A549 (cell line): Measurements from ENCODE around the gene PI4KA. TPM values are rescaled to one million over a fixed set of nuclear protein-coding genes. Genes with fewer than 3 reads are reported as not detected.
"Not testable (repeated sequence)": the region's sequence is repeated elsewhere in the genome, so short reads cannot be mapped to it uniquely, and the experiment has no call there.

Source experiments
- ATAC-seq, 2 experiments: fragments of 200-7000 bp in 1 of 2; fragments of >200 bp in 1 of 2; cut with Nextera tagmentation in 1 of 2; cut with Tn5 transposase in 1 of 2; 3 replicates each; pipeline versions ENCODE4 v1.8.0 to v1.9.1; 2018 to 2020; ENCODE audit warnings: mild to moderate bottlenecking in 1 of 2, moderate library complexity in 1 of 2
- CTCF ChIA-PET: fragments of 300-600 bp; sonication (Branson Sonifier 250); formaldehyde crosslinking; extraction: SDS; loops from one replicate; lab custom pipeline; 2021; ENCODE audit warnings: antibody characterized with exemption, inconsistent platforms; lab: Yijun Ruan, JAX
- POLR2A ChIA-PET: fragments of 350-600 bp; formaldehyde crosslinking; extraction: SDS; loops from one replicate; lab custom pipeline; 2021; ENCODE audit warnings: antibody characterized with exemption, inconsistent platforms; lab: Yijun Ruan, JAX
- DNase-seq, 2 experiments: peaks; one replicate each; pipeline versions ENCODE4 v3.0.0 to v3.0.0-alpha.2; 2011 to 2016; ENCODE audit warnings: low read depth in 1 of 2, low spot score in 1 of 2
- FAIRE-seq: peaks from 2 replicates; lab custom pipeline; 2011; peaks lifted over from hg19 to GRCh38; lab: Jason Lieb, UNC
- H3K27ac ChIP-seq, 2 experiments: fragments of >200 bp; sonication (Bioruptor Twin); formaldehyde crosslinking; 3 replicates each; pipeline ENCODE4 v1.5.1; 2016 to 2017
- H3K4me1 ChIP-seq: fragments of >200 bp; sonication (Bioruptor Twin); formaldehyde crosslinking; 3 replicates; pipeline ENCODE4 v1.6.1; 2016
- H3K4me2 ChIP-seq: fragments of >200 bp; sonication (Bioruptor Twin); formaldehyde crosslinking; 3 replicates; pipeline ENCODE4 v1.6.1; 2016
- H3K4me3 ChIP-seq: fragments of >200 bp; sonication (Bioruptor Twin); formaldehyde crosslinking; 3 replicates; pipeline ENCODE4 v1.5.1; 2016
- H3K9me3 ChIP-seq: fragments of >200 bp; sonication (Bioruptor Twin); formaldehyde crosslinking; 3 replicates; pipeline ENCODE4 v1.6.1; 2016
- WGBS: methylation state at CpG from one replicate; pipeline ENCODE4 v1.1.6; 2017; ENCODE audit errors: missing lambda C conversion rate; 5-methylcytosine and 5-hydroxymethylcytosine counted together
- polyA plus RNA-seq, 4 experiments: library from polyadenylated mRNA; depleted of rRNA in 3 of 4; stranded (reverse); fragments of >200 nt; fragmentation: RNase III in 1 of 4; extraction: RNeasy Plus Mini Kit Qiagen cat#74134 plus additional on column Dnase treatment in 1 of 4; gene quantifications; 2 replicates in 3 of 4; 3 replicates in 1 of 4; pipeline ENCODE4 v1.2.3, GENCODE V29; 2011 to 2017
- TF ChIP-seq, protein P1 (sequence below): IDR thresholded peaks from 2 replicates; pipeline ENCODE4 v1.6.1; 2012

PI4KA gene
- polyA plus RNA-seq, 2 of the 4 experiments (the other 2 are of a cell fraction) = 14.4 to 21.3 TPM

DNA sequence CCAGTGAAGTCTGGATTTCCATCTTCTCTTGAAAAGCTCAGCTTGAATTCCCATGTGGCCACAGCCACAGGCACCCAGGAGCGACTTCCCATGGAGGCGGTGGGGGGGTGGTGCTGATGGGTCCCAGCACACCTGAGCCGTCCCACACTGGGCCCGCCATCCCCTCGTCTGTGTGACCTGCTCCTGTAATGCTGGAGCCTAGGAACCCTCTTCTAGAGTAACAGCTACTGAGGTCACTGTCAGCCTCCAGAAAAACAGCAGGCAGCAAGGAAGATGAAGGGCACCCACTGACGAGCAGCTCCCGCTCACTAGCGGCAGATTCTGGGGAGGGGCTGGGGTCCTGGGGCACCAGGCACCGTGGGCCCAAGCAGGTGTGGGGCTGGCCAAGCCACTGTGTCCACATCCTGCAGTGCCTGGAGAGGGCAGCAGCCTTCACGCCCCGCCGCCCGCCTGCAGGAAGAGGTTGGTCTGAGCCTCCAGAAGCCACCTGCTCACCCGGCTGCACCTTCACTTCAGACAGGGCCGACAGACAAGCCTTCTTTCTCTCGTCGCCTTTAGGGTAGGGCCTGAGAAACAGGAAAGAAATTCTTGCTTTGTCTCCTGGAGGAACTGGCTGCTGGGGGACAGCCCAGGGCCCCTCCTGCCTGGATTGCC is 141.3 kb downstream of the PI4KA start:
- POLR2A ChIA-PET, DNase-seq, H3K4me1 ChIP-seq, H3K4me3 ChIP-seq, CTCF ChIA-PET, H3K4me2 ChIP-seq, H3K9me3 ChIP-seq, FAIRE-seq, H3K27ac ChIP-seq, ATAC-seq: not testable (repeated sequence)
- WGBS = 95% methylated on average over 14 of the region's 17 CpGs

DNA sequence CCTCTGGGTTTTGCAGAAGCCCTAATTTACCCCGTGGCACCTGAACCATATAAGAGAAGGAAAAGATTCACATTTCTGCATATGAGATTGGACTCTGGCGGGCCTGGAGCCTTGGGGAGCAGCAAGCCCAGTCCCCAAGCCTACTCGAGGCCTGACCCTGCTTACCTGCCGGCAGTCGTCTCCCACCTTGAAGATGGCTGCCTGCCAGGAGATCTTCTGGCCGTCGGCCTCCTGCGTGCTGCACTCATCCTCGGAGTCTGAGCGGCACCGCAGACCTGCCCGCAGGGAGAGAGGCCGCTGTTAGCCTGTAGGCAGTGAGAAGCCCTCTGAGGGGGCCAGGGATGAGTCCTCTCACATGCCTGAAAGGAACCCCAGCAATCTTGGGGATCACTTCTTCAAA is 145.5 kb downstream of the PI4KA start:
- H3K4me1 ChIP-seq, DNase-seq, ATAC-seq, POLR2A ChIA-PET, H3K27ac ChIP-seq, H3K9me3 ChIP-seq, H3K4me3 ChIP-seq, H3K4me2 ChIP-seq, CTCF ChIA-PET, FAIRE-seq: not testable (repeated sequence)
- 75% methylated on average over 9 of the region's 13 CpGs for WGBS

DNA sequence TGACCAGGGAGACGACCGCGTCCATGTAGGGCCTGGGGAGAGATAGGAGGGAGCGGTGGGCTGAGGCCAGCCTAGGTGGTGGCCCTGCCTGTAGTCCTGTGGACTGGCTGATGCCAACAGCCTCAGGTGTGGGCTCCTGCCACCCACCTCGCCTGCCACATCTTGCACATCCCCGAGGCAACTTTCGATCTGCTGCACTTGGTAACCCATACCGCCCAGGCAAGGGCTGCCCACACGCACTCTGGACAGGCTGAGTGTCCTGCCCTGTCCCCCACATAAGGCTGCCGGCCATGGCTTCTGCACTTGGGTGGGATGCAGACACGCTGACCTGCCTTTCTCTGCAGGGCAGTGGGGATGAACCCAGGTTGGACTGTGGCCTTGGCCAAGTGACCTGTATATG is 148.6 kb downstream of the PI4KA start:
- DNase-seq, CTCF ChIA-PET, FAIRE-seq, H3K9me3 ChIP-seq, POLR2A ChIA-PET, H3K4me3 ChIP-seq, H3K4me1 ChIP-seq, H3K27ac ChIP-seq, ATAC-seq, H3K4me2 ChIP-seq: not testable (repeated sequence)
- 80% methylated on average over 1 of the region's 11 CpGs for WGBS

DNA sequence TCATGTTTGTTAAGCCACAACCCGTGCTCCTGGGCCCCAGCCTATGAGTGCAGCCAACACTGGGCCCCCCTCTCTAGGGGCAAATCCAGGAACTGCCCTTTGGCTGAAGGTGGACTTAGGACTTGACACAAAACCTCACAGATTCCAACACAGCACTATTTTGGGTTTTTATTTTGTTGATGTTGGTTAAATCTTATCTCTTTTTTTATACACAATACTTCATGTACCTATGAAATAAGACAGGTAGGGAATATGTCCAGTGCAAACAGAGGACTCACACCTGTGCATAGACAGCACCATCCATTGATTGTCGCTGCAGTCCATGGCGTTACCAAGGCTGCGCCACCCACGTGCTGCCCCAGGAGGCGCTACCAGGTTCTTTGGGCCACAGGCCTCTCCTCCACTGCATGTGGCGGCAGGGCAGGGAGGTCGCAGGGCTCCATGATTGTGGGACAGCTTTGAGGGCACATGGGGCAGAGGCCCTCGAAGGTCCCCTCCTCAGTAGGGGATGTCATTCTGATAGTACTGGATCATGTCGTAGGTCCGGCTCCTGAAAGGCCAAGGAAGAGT is 151.0 kb downstream of the PI4KA start:
- ATAC-seq, H3K27ac ChIP-seq, H3K9me3 ChIP-seq, H3K4me3 ChIP-seq, CTCF ChIA-PET, DNase-seq, POLR2A ChIA-PET, H3K4me1 ChIP-seq, FAIRE-seq, H3K4me2 ChIP-seq: not testable (repeated sequence)
- WGBS = 97% methylated on average over 5 of the region's 11 CpGs

DNA sequence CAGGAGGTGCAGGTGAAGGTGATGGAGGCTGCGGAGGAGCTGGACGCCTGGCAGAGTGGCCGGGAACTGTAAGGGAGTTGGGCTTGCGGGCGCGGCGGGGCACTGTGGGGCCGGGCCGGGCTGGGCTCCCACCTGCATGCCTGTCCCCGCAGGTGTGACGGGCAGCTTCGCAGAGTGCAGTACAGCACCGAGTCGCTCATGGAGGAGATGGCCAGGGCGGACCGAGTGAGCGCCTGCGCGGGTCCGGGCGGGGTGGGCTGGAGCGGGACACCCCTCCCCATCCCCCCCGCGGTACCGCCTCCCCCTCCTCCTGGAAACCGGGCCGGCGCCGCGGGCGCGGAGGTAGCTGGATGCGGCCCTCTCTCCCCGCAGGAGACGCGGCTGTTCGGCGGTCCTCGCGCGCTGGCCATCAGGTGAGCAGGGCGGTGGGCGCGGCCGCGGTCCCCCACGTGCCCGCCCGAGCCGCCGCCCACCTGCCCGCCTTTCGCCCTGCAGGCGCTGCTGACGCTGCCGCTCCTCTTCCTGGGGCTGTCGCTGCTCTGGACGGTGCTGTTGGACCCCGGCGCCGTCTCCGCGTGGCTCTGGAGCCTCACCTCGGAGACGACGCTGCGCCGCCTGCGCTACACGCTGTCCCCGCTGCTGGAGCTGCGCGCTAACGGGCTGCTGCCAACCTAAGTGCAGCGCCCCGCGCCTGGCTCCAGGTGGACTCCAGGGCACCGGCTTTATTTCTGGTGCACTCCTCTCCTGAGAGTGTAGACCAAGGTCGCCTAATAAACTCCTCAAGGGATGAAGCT is 154.6 kb downstream of the PI4KA start:
- POLR2A ChIA-PET = interaction anchor here (0.6 kb wide), 1 partner anchor 43 kb away, joined by 4 read pairs; no protein-coding TSS in a partner anchor
- TF ChIP-seq, protein P1, sequence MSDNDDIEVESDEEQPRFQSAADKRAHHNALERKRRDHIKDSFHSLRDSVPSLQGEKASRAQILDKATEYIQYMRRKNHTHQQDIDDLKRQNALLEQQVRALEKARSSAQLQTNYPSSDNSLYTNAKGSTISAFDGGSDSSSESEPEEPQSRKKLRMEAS = peak; percentile 46; the same call in 1 of the 2 replicates
- 36% methylated on average over 1 of the region's 79 CpGs for WGBS
- not testable (repeated sequence) for H3K9me3 ChIP-seq, FAIRE-seq, DNase-seq, H3K4me1 ChIP-seq
- H3K4me3 ChIP-seq = peak overlapping the region; percentile 41
- peak; percentile 14 to 15; a peak in 5 of 6 replicates for ATAC-seq
- CTCF ChIA-PET = interaction anchor here (0.8 to 1.0 kb wide), 4 partner anchors 64 to 137 kb away, joined by 3 read pairs; partner anchors contain the start of gene SERPIND1
- H3K27ac ChIP-seq = peak overlapping the region in 1 of 2 experiments; percentile 59; a peak in 1 of 6 replicates
- H3K4me2 ChIP-seq = peak overlapping the region; percentile 90

DNA sequence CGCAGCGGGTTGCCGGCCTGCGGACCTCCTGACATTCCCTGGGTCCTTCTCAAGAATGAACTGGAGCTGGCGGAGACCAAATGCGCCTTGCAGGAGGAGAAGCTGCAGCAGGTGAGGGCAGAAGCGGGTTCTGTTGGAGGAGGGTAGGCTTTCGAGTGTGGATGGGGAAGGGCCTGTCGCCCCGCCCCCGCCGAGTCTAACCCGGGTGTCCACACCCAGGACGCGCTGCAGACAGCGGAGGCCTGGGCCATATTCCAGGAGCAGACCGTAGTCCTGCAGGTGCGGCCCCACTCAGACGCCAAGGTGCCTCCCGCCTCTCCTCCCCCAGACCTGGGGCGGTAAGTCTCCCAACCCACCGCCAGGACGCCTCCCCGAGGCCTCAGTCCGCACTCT is 155.2 kb downstream of the PI4KA start:
- WGBS = no CpG with 5 or more reads among the region's 25 CpGs
- FAIRE-seq, POLR2A ChIA-PET, H3K4me1 ChIP-seq, H3K27ac ChIP-seq, DNase-seq, H3K9me3 ChIP-seq: not testable (repeated sequence)
- Histone ChIP-seq H3K4me2 (peak overlapping the region; percentile 90), H3K4me3 (peak overlapping the region; percentile 41)
- CTCF ChIA-PET = interaction anchor here (0.8 kb wide), 1 partner anchor 64 kb away, joined by 3 read pairs; no protein-coding TSS in a partner anchor
- peak; percentile 61 to 70 for ATAC-seq
